PC-3 (cell line): ENCODE measurements around the gene COL6A2. TPM values are rescaled to one million over a fixed set of nuclear protein-coding genes. Genes with fewer than 3 reads are reported as not detected.
"Not testable (repeated sequence)": the region's sequence is repeated elsewhere in the genome, so short reads cannot be mapped to it uniquely, and the experiment has no call there.

Experiments used
- ATAC-seq: fragments of 200-7000 bp; cut with Tn5 transposase; 2 replicates; pipeline ENCODE4 v1.9.1; 2020; ENCODE audit warnings: mild to moderate bottlenecking, moderate library complexity
- BruUV-seq: library from RNA; stranded (reverse); fragments of 400-500 nt; replicated peaks from 2 replicates; lab custom pipeline; 2021; lab: Mats Ljungman, UMichigan
- CTCF ChIA-PET: fragments of 300-600 bp; sonication (Branson Sonifier 250); formaldehyde crosslinking; loops from one replicate; lab custom pipeline; 2022; ENCODE audit warnings: antibody characterized with exemption; lab: Charles Lee
- POLR2A ChIA-PET: fragments of 300-600 bp; sonication (Branson Sonifier 250); formaldehyde crosslinking; loops from one replicate; lab custom pipeline; 2022; ENCODE audit warnings: antibody characterized with exemption; ENCODE audit not compliant: unreplicated experiment; lab: Charles Lee
- DNase-seq: peaks from one replicate; pipeline ENCODE4 v3.0.0-alpha.2; 2015
- H2AFZ ChIP-seq: fragments of 300-600 bp; sonication (generic); 2 replicates; pipeline ENCODE4 v1.6.0; 2016; ENCODE audit warnings: antibody characterized with exemption, low read length
- H3F3A ChIP-seq: fragments of 300-600 bp; sonication (generic); one replicate; pipeline ENCODE4 v1.6.0; 2017; ENCODE audit warnings: antibody characterized with exemption, low read length, control low read depth, mild to moderate bottlenecking; ENCODE audit not compliant: unreplicated experiment
- H3K27ac ChIP-seq: fragments of 300-600 bp; sonication (generic); 2 replicates; pipeline ENCODE4 v1.5.1; 2016; ENCODE audit warnings: mild to moderate bottlenecking, low read length
- H3K27me3 ChIP-seq: fragments of 300-600 bp; sonication (generic); 2 replicates; pipeline ENCODE4 v1.6.1; 2016; ENCODE audit warnings: low read length, mixed read lengths
- H3K36me3 ChIP-seq: fragments of 300-600 bp; sonication (generic); 2 replicates; pipeline ENCODE4 v1.6.1; 2016; ENCODE audit warnings: low read depth, mixed run types, low read length, mixed read lengths
- H3K4me1 ChIP-seq: fragments of 300-600 bp; sonication (generic); 2 replicates; pipeline ENCODE4 v1.5.1; 2016; ENCODE audit warnings: low read length; ENCODE audit not compliant: insufficient read depth
- H3K4me2 ChIP-seq: fragments of 300-600 bp; sonication (generic); 2 replicates; pipeline ENCODE4 v1.6.0; 2016; ENCODE audit warnings: low read length
- H3K4me3 ChIP-seq: fragments of 300-600 bp; sonication (generic); 2 replicates; pipeline ENCODE4 v1.5.1; 2016; ENCODE audit warnings: mild to moderate bottlenecking, low read length, mixed read lengths
- H3K79me2 ChIP-seq: fragments of 300-600 bp; sonication (generic); 2 replicates; pipeline ENCODE4 v1.6.1; 2017; ENCODE audit warnings: low read length, mixed read lengths
- H3K9ac ChIP-seq: fragments of 300-600 bp; sonication (generic); 2 replicates; pipeline ENCODE4 v1.6.0; 2016; ENCODE audit warnings: mild to moderate bottlenecking, low read length
- H3K9me2 ChIP-seq: fragments of 300-600 bp; sonication (generic); replicated peaks from 2 replicates; pipeline ENCODE4 v1.6.1; 2016; ENCODE audit warnings: mixed run types, low read length, mixed read lengths
- H3K9me3 ChIP-seq: fragments of 300-600 bp; sonication (generic); 2 replicates; pipeline ENCODE4 v1.6.1; 2016; ENCODE audit warnings: low read length, mixed read lengths
- H4K20me1 ChIP-seq: fragments of 300-600 bp; sonication (generic); 2 replicates; pipeline ENCODE4 v1.6.1; 2016; ENCODE audit warnings: low read length, mixed read lengths
- CTCF ChIP-seq: fragments of 300-600 bp; sonication (generic); conservative IDR thresholded peaks from 2 replicates; pipeline ENCODE4 v1.5.1; 2017; ENCODE audit warnings: antibody characterized with exemption, low read depth, mild to moderate bottlenecking, low read length
- EZH2 ChIP-seq: fragments of 300-600 bp; sonication (generic); IDR thresholded peaks from one replicate; pipeline ENCODE4 v1.6.1; 2017; ENCODE audit warnings: antibody characterized with exemption, mild to moderate bottlenecking, low read length; ENCODE audit not compliant: unreplicated experiment
- EZH2phosphoT487 ChIP-seq: fragments of 300-600 bp; sonication (generic); IDR thresholded peaks from 2 replicates; pipeline ENCODE4 v1.6.1; 2018; ENCODE audit warnings: mild to moderate bottlenecking, antibody characterized with exemption, low read length, borderline replicate concordance
- intact Hi-C: fragments of 100-400 bp; cut with micrococcal nuclease; formaldehyde crosslinking; loops from 2 replicates; pipeline ENCODE4 v1.9.0; 2023
- total RNA-seq: library from RNA; depleted of rRNA; stranded (reverse); fragments of >200 nt; gene quantifications from 2 replicates; pipeline ENCODE4 v1.2.3, GENCODE V29; 2014

COL6A2 gene
- total RNA-seq, 1 experiment from 2014 or later: 521 TPM

- no peaks in the 10 kb centered on the region for H3F3A ChIP-seq
- no peaks in the 10 kb centered on the region for H3K27me3 ChIP-seq
- H3K4me2 ChIP-seq: no peak overlapping the region
- CTCF ChIA-PET: no interaction called here
- no peaks in the 10 kb centered on the region for H3K9me3 ChIP-seq
- DNase-seq (no peak), ATAC-seq (no peak)
- H4K20me1 ChIP-seq: no peaks in the 10 kb centered on the region
- no peak overlapping the region for H3K9ac ChIP-seq
- H3K4me1 ChIP-seq: peaks cover 5% of the 10 kb centered on the region; the same call in 1 of the 2 replicates
- H3K27ac ChIP-seq: no peak overlapping the region
- POLR2A ChIA-PET: no interaction called here
- BruUV-seq: no TSS peak
- H3K79me2 ChIP-seq: no peaks in the 10 kb centered on the region
- intact Hi-C loops: loop anchor here (5.0 kb wide), 2 partner anchors 167 to 183 kb away; partner anchors contain the start of genes C21orf58 and PCNT
- H3K36me3 ChIP-seq: no peaks in the 10 kb centered on the region
- H3K9me2 ChIP-seq: no peaks in the 10 kb centered on the region
- TF ChIP-seq EZH2: no peak
- TF ChIP-seq EZH2phosphoT487: no peak
- no peak for TF ChIP-seq CTCF
- no peak overlapping the region for H3K4me3 ChIP-seq
- no peak overlapping the region for H2AFZ ChIP-seq
These were observed 41.8 kb downstream of the COL6A2 start for GRCh38 chr21:46139686-46140085.

GRCh38 chr21:46140352-46141003, 42.6 kb downstream of the COL6A2 start:
- H2AFZ ChIP-seq, H3K4me1 ChIP-seq, BruUV-seq, H3K27ac ChIP-seq, H3K9me3 ChIP-seq, DNase-seq, ATAC-seq, CTCF ChIA-PET, H3K79me2 ChIP-seq, H3K4me3 ChIP-seq, H3K9ac ChIP-seq, H3K36me3 ChIP-seq, POLR2A ChIA-PET, H4K20me1 ChIP-seq, H3F3A ChIP-seq, H3K4me2 ChIP-seq, H3K9me2 ChIP-seq, H3K27me3 ChIP-seq: not testable (repeated sequence)
- intact Hi-C loops: loop anchor here (5.0 kb wide), 2 partner anchors 168 to 182 kb away; partner anchors contain the start of genes C21orf58 and PCNT

GRCh38 chr21:46141767-46142581, 44.1 kb downstream of the COL6A2 start:
- Histone ChIP-seq H3K9ac (no peak overlapping the region), H3K27ac (no peak overlapping the region), H3K27me3 (no peaks in the 10 kb centered on the region), H3K79me2 (no peaks in the 10 kb centered on the region), H3K9me2 (no peaks in the 10 kb centered on the region), H4K20me1 (no peaks in the 10 kb centered on the region), H3F3A (peaks cover 4% of the 10 kb centered on the region), H3K4me3 (no peak overlapping the region), H3K9me3 (no peaks in the 10 kb centered on the region), H3K4me1 (peaks cover 5% of the 10 kb centered on the region; the same call in 1 of the 2 replicates), H2AFZ (no peak overlapping the region), H3K4me2 (no peak overlapping the region), H3K36me3 (no peaks in the 10 kb centered on the region)
- CTCF ChIA-PET: interaction anchor here (2.1 kb wide), 1 partner anchor 169 kb away, joined by 22 read pairs; no protein-coding TSS in a partner anchor
- no peak for TF ChIP-seq EZH2
- TF ChIP-seq EZH2phosphoT487: no peak
- TF ChIP-seq CTCF: no peak
- POLR2A ChIA-PET: interaction anchor here (0.6 kb wide), 1 partner anchor 34 kb away, joined by 4 read pairs; no protein-coding TSS in a partner anchor
- BruUV-seq: no TSS peak
- intact Hi-C loops: loop anchor here (2.0 to 5.0 kb wide), 3 partner anchors 85 to 180 kb away; partner anchors contain the start of genes C21orf58 and PCNT
- DNase-seq (no peak), ATAC-seq (no peak)
